Skin of body (tissue), 2 donors: ENCODE measurements around the gene SPHKAP. TPM values are rescaled to one million over a fixed set of nuclear protein-coding genes. Genes with fewer than 3 reads are reported as not detected.
"Not testable (repeated sequence)": the region's sequence is repeated elsewhere in the genome, so short reads cannot be mapped to it uniquely, and the experiment has no call there.

Experiments used
- DNase-seq: peaks from one replicate; lab custom pipeline; 2025; lab: John Stamatoyannopoulos, UW
- total RNA-seq: library from RNA; depleted of rRNA; stranded (reverse); fragments of >200 nt; gene quantifications from one replicate; pipeline ENCODE4 v1.2.3, GENCODE V29; 2014

Gene SPHKAP
- total RNA-seq, 1 donor from 2014 or later, result 2.3 TPM

GRCh38 chr2:228039752-228040534, 141.5 kb downstream of the SPHKAP start:
- DNase-seq, result no peak

- no peak for DNase-seq
Observed at GRCh38 chr2:228038967-228039366, 142.5 kb downstream of the SPHKAP start.

DNA sequence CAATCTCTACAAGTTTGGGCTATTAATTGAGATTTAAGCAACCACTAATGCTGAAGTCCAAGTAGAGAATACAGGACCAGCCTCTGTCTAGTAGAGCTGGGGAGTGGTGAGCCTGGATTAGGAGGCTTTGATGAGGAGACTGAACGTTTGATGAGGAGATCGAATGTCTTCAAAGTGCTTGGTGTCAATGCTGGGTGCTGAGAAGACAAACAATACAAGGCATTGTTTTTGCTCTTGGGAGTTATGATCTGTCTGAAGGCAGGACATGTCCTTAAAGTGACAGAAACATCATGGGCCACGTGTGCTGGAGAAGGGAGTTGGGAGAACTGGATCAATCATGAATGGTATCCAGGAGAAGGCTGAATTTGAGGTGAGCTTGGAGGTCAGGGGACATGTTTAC, 143.6 kb downstream of the SPHKAP start:
- DNase-seq, result no peak

DNA sequence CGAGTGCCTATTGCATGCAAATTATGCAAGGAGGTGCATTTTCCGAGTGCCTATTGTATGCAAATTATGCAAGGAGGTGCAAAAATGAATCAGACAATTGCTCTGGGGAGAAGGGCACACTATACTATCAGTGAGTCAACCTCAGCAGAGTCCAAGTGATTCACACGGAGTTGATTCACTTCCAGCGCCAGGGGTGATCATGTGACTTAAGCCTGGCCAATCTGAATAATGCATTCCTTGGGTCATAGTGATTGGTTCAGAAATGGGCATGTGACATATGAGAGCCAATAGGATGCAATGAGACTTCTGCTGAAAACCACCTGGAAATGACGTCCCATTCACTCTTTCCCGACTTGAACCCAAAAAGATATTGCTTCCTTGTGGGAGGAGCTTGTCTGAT, 157.9 kb downstream of the SPHKAP start:
- no peak for DNase-seq

- DNase-seq, result no peak
Observed at GRCh38 chr2:228018311-228018710, 163.2 kb downstream of the SPHKAP start.

DNA sequence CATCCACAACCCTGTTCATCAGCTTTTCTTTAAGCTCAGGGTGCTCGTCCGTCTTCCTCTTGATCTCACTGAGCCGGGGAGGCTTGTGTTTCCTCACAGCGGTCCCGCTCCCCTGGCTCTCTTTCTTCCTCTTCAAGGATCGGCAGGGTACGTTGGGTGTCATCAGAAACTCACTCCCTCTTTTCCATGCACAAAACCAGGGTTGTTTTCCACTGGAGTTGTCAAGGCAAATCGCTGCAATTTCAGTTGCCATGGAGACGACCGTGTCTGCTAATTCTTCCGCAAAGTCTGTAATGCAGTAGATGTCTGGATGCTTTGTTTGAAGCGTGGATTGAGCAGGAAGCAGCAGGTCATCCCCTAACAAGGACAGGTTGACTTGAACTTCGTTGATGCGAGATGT, 163.7 kb downstream of the SPHKAP start:
- no peak for DNase-seq

- DNase-seq, result no peak
Observed at GRCh38 chr2:228016402-228016801, 165.1 kb downstream of the SPHKAP start.

GRCh38 chr2:228015741-228016140, 165.7 kb downstream of the SPHKAP start:
- no peak for DNase-seq

DNA sequence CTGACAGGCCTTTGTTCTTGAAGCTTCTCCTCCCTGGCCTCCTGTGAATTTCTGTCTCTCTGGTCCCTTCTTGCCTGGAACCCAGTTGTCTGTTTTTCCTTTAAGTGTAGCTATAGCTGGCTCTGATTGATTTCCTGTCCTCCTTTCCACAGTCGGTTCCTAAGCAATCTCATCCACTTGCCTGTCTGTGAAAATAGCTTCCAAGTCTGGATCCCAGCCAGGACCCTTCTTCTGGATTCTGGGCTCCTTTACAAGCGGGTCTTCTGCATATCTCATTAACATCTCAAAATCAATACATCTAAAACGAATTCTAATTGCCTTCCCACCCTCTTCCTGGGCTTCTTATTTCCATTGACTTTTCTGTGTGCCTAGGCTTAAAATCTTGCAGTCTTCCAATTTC, 185.1 kb downstream of the SPHKAP start:
- DNase-seq, result no peak

DNA sequence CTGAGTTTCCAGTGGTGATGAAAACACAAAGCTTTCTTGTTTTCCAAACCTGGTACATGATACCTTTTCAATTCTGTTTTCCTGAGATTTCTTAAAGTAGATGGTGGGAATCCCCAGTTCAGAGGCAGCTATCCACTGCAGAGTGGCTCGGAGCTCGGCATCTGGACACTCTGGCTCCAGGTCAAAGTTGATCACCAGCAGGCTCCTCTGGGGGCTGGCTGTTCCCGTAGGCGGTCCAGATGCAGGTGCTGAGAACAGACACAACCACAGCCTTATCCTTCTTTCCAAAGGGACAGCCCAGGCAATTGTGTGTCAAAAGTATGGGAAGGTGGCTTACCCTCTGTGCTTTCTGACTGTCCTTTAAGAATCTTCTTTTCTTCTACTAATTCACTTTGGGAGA, 190.6 kb downstream of the SPHKAP start:
- no peak for DNase-seq

DNA sequence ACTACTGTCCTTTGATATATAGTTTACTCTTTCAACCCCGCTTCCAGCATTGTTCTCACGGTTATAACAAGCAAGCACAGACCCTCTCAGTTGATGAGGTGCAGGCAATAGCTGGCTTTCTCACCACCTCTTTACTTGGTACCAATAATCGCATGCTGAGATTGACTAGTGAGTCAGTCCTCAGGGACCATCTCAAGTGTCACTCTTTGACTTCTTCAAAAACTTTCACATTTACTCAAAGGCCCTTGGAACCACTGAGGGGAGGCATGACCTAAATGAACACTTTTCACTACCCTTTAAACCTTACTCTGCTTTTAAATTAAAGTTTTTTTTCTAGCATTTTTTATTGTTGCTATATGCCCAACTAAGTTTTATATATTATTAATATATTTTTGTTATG, 208.2 kb downstream of the SPHKAP start:
- DNase-seq, result no peak

GRCh38 chr2:227971619-227972230, 209.8 kb downstream of the SPHKAP start:
- no peak for DNase-seq

- no peak for DNase-seq
Observed at GRCh38 chr2:227960317-227960716, 221.2 kb downstream of the SPHKAP start.

DNA sequence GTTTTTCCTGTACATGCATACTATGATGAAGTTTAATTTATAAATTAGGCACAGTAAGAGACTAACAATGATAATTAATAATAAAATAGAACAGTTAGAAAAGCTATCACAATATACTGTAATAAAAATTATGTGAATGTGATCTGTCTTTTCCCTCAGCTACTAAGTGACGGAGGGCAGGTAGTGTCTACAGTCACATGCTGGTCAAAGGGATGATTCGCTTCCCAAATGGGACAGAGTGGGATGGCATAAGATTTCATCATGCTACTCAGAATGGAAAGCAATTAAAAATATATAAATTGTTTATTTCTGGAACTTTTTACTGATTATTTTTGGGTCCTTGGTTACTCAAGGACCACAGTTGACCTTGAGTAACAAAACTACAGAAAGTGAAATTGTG, 238.5 kb downstream of the SPHKAP start:
- no peak for DNase-seq

DNA sequence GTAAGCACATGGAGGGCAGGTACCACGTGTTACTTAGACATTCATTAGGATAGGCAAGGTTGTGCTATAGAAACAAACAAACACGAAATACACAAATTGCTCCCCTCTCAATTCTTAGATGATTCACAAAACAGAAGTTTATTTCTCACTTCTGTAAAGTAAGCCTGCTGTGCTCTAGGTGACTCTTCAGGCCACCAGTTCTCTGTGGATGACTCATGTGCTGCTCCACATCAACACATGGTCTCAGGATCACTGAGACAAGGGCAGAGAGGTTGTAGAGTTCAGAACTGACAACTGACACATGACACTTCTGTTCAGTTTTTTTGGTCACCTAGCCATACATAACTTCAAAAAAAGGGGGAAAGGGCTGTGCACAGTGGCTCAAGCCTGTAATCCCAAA, 239.5 kb downstream of the SPHKAP start:
- DNase-seq, result no peak

- no peak for DNase-seq
Observed at GRCh38 chr2:227939271-227940027, 242.0 kb downstream of the SPHKAP start.

DNA sequence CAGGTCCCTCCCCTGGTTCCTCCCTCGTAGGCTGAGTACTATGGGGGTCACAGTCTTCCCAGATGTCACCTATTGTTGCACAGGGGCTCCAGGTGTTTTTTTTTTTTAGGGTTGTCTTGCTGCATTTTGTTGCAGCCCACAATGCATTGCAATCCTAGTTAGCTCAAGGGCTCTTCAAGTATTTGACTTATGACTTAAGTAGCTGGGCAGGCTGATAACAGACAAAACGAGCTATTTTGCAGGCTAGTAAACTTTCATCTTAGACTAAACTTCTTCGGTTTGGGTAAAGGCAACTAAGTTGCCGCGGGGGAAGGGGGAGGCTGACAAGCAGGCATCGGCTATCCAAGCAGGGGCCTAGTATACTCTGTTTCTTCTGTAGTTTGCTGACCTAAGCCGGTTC, 245.2 kb downstream of the SPHKAP start:
- not testable (repeated sequence) for DNase-seq

DNA sequence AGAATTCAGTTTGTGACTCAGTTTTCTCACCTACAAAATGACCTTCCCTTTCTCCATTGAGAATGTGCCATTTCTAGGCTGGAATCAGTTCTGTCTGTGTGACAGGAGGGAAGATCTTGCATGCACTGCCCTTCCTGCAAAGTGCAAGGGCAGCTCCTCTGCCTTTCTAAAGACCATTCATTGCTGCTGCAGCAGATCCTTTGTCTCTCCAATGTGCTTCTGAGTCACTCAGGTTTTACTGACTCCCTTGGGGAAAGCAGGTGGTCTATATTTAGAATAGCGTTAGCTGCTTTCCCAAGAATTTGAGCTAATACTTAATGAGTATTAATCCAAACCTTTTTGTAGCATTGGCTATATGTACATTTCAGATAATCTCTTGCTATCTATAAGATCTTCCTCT, 247.6 kb downstream of the SPHKAP start:
- DNase-seq, result no peak

DNA sequence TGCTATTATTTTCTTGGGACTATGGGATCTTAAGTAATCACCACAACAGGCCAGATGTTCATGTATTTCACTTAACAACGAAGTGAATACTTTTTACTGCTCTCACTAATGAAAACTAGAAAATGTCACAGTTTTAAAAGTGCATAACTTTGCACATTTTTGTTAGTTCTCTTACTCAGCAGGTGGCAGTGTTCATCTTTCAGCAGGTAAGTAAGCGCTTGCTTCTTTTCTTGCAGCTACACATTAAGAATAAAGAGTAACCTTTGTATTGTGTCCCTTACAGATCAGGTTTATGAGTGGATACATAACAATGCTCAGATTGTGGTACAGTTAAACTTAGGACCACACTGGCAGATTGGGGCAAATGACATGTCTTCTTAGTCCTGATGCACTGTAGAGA, 249.1 kb downstream of the SPHKAP start:
- no peak for DNase-seq

- no peak for DNase-seq
Observed at GRCh38 chr2:227932001-227932400, 249.5 kb downstream of the SPHKAP start.
